ENCODE data around the gene PCLAF.

The PCLAF gene

DNA sequence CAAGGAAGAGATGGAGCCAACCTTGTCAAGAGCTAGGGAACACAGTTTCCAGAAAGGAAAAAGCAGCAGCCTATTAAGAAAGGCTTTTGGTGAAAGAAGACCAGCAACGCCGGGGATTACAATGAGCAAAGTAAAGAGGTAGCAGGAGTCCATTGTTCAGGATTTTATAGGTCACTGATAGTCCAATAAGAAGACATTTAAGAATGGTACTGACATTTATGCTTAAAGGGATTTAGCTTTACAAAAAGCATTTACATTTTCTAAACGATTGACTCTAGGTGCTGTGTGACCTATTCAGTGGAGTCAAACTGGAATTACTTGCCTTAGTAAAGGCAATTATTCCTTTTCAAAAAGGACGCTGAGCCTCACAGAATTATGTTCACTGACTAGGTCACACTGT, 66.0 kb downstream of the PCLAF start:
- DNase-seq (ENCODE audit: low read depth) = no peak

DNA sequence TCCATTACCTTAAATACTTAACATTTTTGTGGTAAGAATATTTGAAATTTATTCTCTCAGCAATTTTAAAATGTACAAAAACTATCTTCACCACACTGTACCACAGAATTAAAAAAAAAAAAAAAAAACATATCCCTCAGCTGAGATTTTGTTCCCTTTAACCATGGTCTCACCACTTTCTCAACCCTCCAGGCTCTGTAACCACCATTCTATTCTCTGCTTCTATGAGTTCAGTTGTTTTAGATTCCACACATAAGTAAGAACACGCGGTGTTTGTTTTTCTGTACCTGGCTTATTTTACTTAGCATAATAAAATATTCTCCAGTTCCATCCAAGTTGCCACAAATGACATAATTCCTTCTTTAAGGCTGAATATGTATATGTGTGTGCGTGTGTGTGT, 66.8 kb downstream of the PCLAF start:
- DNase-seq (ENCODE audit: low read depth) = no peak

All from fibroblast of the conjunctiva (primary cell).